GM12878 (cell line): Measurements from ENCODE around the gene ZMYND19.

ENCODE experiments used
- CHD4 ChIP-seq: fragments of 200-600 bp; sonication (generic); IDR thresholded peaks from 2 replicates; pipeline ENCODE4 v1.6.1; 2016; ENCODE audit warnings: mild to moderate bottlenecking
- CTCF ChIP-seq, 3 experiments: IDR thresholded peaks in 2 of 3; conservative IDR thresholded peaks in 1 of 3; 2 replicates each; pipeline ENCODE4 v1.5.1; 2011; ENCODE audit warnings: low read depth in 3 of 3, low read length in 3 of 3, mild to moderate bottlenecking in 3 of 3, control low read depth in 2 of 3, moderate library complexity in 2 of 3, inconsistent platforms in 1 of 3, mixed read lengths in 1 of 3; ENCODE audit not compliant: control insufficient read depth in 2 of 3, insufficient read depth in 1 of 3; ENCODE audit errors: extremely low read depth in 1 of 3
- ESRRA ChIP-seq: IDR thresholded peaks from 2 replicates; pipeline ENCODE4 v1.6.1; 2012; ENCODE audit warnings: mild to moderate bottlenecking, low read length, improper control_type of control experiment
- KDM1A ChIP-seq: fragments of 200-600 bp; sonication (generic); IDR thresholded peaks from 2 replicates; pipeline ENCODE4 v1.6.1; 2016; ENCODE audit warnings: borderline replicate concordance
- NR2C2 ChIP-seq: IDR thresholded peaks from 2 replicates; pipeline ENCODE4 v1.6.1; 2011; ENCODE audit warnings: borderline replicate concordance, low read depth; ENCODE audit not compliant: control insufficient read depth, insufficient read length
- PML ChIP-seq: IDR thresholded peaks from 2 replicates; pipeline ENCODE4 v1.6.1; 2012; ENCODE audit warnings: low read length, inconsistent platforms
- POLR2A ChIP-seq: IDR thresholded peaks from 2 replicates; pipeline ENCODE4 v1.6.1; 2011; ENCODE audit warnings: low read depth, mild to moderate bottlenecking, low read length
- POLR2AphosphoS5 ChIP-seq: IDR thresholded peaks from 2 replicates; pipeline ENCODE4 v1.6.1; 2011; ENCODE audit warnings: mild to moderate bottlenecking, low read length, inconsistent platforms
- RCOR1 ChIP-seq: conservative IDR thresholded peaks from 2 replicates; pipeline ENCODE4 v1.6.1; 2012; ENCODE audit warnings: low read depth, low read length, improper control_type of control experiment
- RFX5 ChIP-seq: IDR thresholded peaks from 2 replicates; pipeline ENCODE4 v1.6.1; 2011; ENCODE audit warnings: low read depth, low read length, improper control_type of control experiment
- SUZ12 ChIP-seq: fragments of 200-600 bp; sonication (generic); IDR thresholded peaks from one replicate; pipeline ENCODE4 v1.6.1; 2018; ENCODE audit warnings: antibody characterized with exemption, mild to moderate bottlenecking; ENCODE audit not compliant: unreplicated experiment
- TAF1 ChIP-seq: IDR thresholded peaks from 2 replicates; pipeline ENCODE4 v1.6.1; 2011; ENCODE audit warnings: mild to moderate bottlenecking, low read depth, low read length, borderline replicate concordance
- ZNF592 ChIP-seq: fragments of 450-650 bp; IDR thresholded peaks from 2 replicates; pipeline ENCODE4 v1.6.1; 2017; ENCODE audit warnings: mild to moderate bottlenecking, moderate library complexity
- ZZZ3 ChIP-seq: IDR thresholded peaks from 2 replicates; pipeline ENCODE4 v1.6.1; 2011; ENCODE audit warnings: low read depth; ENCODE audit not compliant: control insufficient read depth, insufficient read length

- no peak for TF ChIP-seq POLR2A
- TF ChIP-seq SUZ12: no peak
- no peak for TF ChIP-seq RFX5
- TF ChIP-seq CHD4: no peak
- no peak for TF ChIP-seq ZZZ3
- no peak for TF ChIP-seq ESRRA
- TF ChIP-seq RCOR1: no peak
- TF ChIP-seq ZNF592: no peak
- no peak for TF ChIP-seq CTCF (IDR thresholded peaks at IDR 0.05 in 2 of 3, conservative IDR thresholded peaks at IDR 0.05 in 1 of 3; ENCODE audit: control insufficient read depth in 2 of 3, extremely low read depth in 1 of 3, insufficient read depth in 1 of 3, low read depth in 3 of 3, low read length in 3 of 3)
- no peak for TF ChIP-seq TAF1
- TF ChIP-seq NR2C2: no peak
- no peak for TF ChIP-seq POLR2AphosphoS5
- TF ChIP-seq PML: no peak
- TF ChIP-seq KDM1A: no peak
Measured at GRCh38 chr9:137602661-137603060, 12.3 kb upstream of the ZMYND19 start.
